ENCODE data around the gene GEMIN5. TPM values are rescaled to one million over a fixed set of nuclear protein-coding genes. Genes with fewer than 3 reads are reported as not detected.
A peak's percentile ranks its signal among the peaks of the same experiment; 100 is the strongest.
"Not testable (repeated sequence)": the region's sequence is repeated elsewhere in the genome, so short reads cannot be mapped to it uniquely, and the experiment has no call there.

The GEMIN5 gene
- total RNA-seq, 2 donors from 2014 or later: 14.4 to 15.8 TPM

- no peak overlapping the region for H3K4me3 Mint-ChIP-seq
- H3K27me3 Mint-ChIP-seq (ENCODE audit: low read depth): no peaks in the 10 kb centered on the region
- no peaks in the 10 kb centered on the region for H3K9me3 Mint-ChIP-seq
- ATAC-seq (replicated peaks in 1 of 2) (no peak), DNase-seq (no peak)
- no peak overlapping the region for H3K27ac Mint-ChIP-seq
- peaks cover 2 to 8% of the 10 kb centered on the region in 2 donors for H3K36me3 Mint-ChIP-seq (ENCODE audit: insufficient read depth in 2 of 2)
- no peaks in the 10 kb centered on the region for H3K4me1 Mint-ChIP-seq (ENCODE audit: low read depth)
Measured at GRCh38 chr5:154966874-154967273, 28.9 kb upstream of the GEMIN5 start.

GRCh38 chr5:154966081-154966841 lies 28.2 kb upstream of the GEMIN5 start:
- Mint-ChIP-seq H3K36me3 (ENCODE audit: insufficient read depth in 2 of 2) (peaks cover 2 to 12% of the 10 kb centered on the region in 2 donors), H3K4me3 (no peak overlapping the region), H3K27me3 (ENCODE audit: low read depth) (no peaks in the 10 kb centered on the region), H3K9me3 (no peaks in the 10 kb centered on the region), H3K27ac (no peak overlapping the region), H3K4me1 (ENCODE audit: low read depth) (no peaks in the 10 kb centered on the region)
- no peak for DNase-seq
- no peak for ATAC-seq (replicated peaks in 1 of 2)

DNA sequence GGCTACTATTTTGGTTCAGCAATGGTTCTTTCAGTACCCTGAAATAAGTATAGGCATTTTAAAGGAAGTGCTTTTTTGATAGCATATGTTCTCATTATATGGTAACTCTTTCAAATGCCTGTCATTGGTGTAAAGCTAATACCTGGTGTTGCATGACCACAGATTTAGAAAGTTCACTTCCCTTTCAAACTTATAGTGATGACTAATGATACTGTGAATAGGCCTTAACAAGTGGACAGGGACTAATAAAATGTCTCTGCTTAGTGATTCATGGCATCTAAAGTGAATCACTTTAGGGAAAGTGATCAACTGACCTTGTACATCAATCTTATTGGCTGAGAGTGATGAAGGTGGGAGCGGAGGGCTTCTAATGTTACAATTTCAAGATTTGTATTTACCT lies 24.5 kb upstream of the GEMIN5 start:
- Mint-ChIP-seq H3K27ac (no peak overlapping the region), H3K4me1 (ENCODE audit: low read depth) (no peaks in the 10 kb centered on the region), H3K27me3 (ENCODE audit: low read depth) (no peaks in the 10 kb centered on the region), H3K9me3 (no peaks in the 10 kb centered on the region), H3K4me3 (no peak overlapping the region), H3K36me3 (ENCODE audit: insufficient read depth in 2 of 2) (peaks cover 2 to 13% of the 10 kb centered on the region in 2 donors)
- ATAC-seq (replicated peaks in 1 of 2) (no peak), DNase-seq (no peak)

DNA sequence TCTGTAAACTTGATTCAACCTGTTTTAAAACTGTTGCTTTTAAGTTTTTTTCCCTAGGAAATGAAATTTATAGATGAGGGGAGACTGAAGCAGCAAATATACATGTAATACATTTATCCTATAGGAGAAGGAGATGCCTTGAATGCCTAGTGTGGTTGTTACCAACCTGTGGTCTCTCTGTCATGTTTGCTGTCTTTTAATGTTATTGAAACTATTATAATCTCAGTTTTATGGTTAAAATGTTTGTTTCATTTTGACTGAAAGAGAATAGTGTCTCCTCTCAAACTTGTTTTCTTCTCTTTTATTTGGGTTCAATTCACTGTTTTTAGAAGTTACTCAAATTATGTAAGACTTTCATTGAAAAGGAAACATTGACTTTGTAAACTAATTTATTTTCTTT lies 18.7 kb upstream of the GEMIN5 start:
- H3K36me3 Mint-ChIP-seq (ENCODE audit: insufficient read depth in 2 of 2): peaks cover 0 to 15% of the 10 kb centered on the region in 2 donors
- no peak overlapping the region for H3K27ac Mint-ChIP-seq
- H3K27me3 Mint-ChIP-seq (ENCODE audit: low read depth): no peaks in the 10 kb centered on the region

GRCh38 chr5:154949781-154950180 lies 11.8 kb upstream of the GEMIN5 start:
- Mint-ChIP-seq H3K36me3 (ENCODE audit: insufficient read depth in 2 of 2) (peaks cover 0 to 4% of the 10 kb centered on the region in 2 donors), H3K27me3 (ENCODE audit: low read depth) (no peaks in the 10 kb centered on the region), H3K27ac (no peak overlapping the region), H3K4me1 (ENCODE audit: low read depth) (peaks cover 37% of the 10 kb centered on the region), H3K9me3 (no peaks in the 10 kb centered on the region), H3K4me3 (no peak overlapping the region)
- no peak for DNase-seq
- ATAC-seq (replicated peaks in 1 of 2): no peak

More for the DNA sequence above, 18.7 kb upstream of the GEMIN5 start:
- no peaks in the 10 kb centered on the region for H3K9me3 Mint-ChIP-seq
- DNase-seq (no peak), ATAC-seq (replicated peaks in 1 of 2) (no peak)
- H3K4me1 Mint-ChIP-seq (ENCODE audit: low read depth): peaks cover 12% of the 10 kb centered on the region
- no peak overlapping the region for H3K4me3 Mint-ChIP-seq

DNA sequence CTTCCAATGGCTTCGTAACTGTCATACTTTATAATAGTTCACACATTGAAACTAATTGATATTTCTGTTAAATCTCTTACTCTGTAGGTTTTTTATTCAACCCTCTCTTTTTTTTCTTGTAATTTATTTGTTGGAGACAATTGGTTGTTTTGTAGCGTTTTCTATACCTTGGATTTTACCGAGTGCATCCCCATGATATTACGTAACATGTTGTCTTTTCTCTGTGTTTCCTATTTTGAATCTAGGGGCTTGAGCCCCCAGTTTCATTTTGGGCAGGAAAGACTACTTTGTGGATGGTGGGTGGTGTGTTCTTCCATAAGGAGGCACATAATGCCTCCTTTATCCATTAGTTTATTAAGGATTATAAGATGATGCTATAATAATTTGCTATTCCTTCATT lies 10.3 kb upstream of the GEMIN5 start:
- no peak overlapping the region for H3K4me3 Mint-ChIP-seq
- H3K36me3 Mint-ChIP-seq (ENCODE audit: insufficient read depth in 2 of 2): peaks cover 0 to 3% of the 10 kb centered on the region in 2 donors
- no peaks in the 10 kb centered on the region for H3K9me3 Mint-ChIP-seq
- no peak for ATAC-seq (replicated peaks in 1 of 2)
- H3K27me3 Mint-ChIP-seq (ENCODE audit: low read depth): no peaks in the 10 kb centered on the region
- H3K4me1 Mint-ChIP-seq (ENCODE audit: low read depth): peaks cover 38% of the 10 kb centered on the region
- DNase-seq: no peak
- no peak overlapping the region for H3K27ac Mint-ChIP-seq

GRCh38 chr5:154947778-154948177 lies 9.8 kb upstream of the GEMIN5 start:
- H3K9me3 Mint-ChIP-seq: no peaks in the 10 kb centered on the region
- no peaks in the 10 kb centered on the region for H3K27me3 Mint-ChIP-seq (ENCODE audit: low read depth)
- H3K4me3 Mint-ChIP-seq: no peak overlapping the region
- H3K36me3 Mint-ChIP-seq (ENCODE audit: insufficient read depth in 2 of 2): peaks cover 0 to 3% of the 10 kb centered on the region in 2 donors
- DNase-seq (no peak), ATAC-seq (replicated peaks in 1 of 2) (no peak)
- no peak overlapping the region for H3K27ac Mint-ChIP-seq
- peaks cover 41% of the 10 kb centered on the region for H3K4me1 Mint-ChIP-seq (ENCODE audit: low read depth)

- ATAC-seq (replicated peaks in 1 of 2) (no peak), DNase-seq (no peak)
- peaks cover 44% of the 10 kb centered on the region for H3K4me1 Mint-ChIP-seq (ENCODE audit: low read depth)
- H3K36me3 Mint-ChIP-seq (ENCODE audit: insufficient read depth in 2 of 2): peaks cover 3 to 5% of the 10 kb centered on the region in 2 donors
- H3K9me3 Mint-ChIP-seq: no peaks in the 10 kb centered on the region
- no peak overlapping the region for H3K4me3 Mint-ChIP-seq
- no peak overlapping the region for H3K27ac Mint-ChIP-seq
- H3K27me3 Mint-ChIP-seq (ENCODE audit: low read depth): no peaks in the 10 kb centered on the region
Measured at GRCh38 chr5:154945695-154946301, 7.8 kb upstream of the GEMIN5 start.

- no peak overlapping the region for H3K4me3 Mint-ChIP-seq
- no peaks in the 10 kb centered on the region for H3K9me3 Mint-ChIP-seq
- H3K36me3 Mint-ChIP-seq (ENCODE audit: insufficient read depth in 2 of 2): peaks cover 3 to 5% of the 10 kb centered on the region in 2 donors
- H3K4me1 Mint-ChIP-seq (ENCODE audit: low read depth): peaks cover 46% of the 10 kb centered on the region
- no peak for DNase-seq
- H3K27me3 Mint-ChIP-seq (ENCODE audit: low read depth): no peaks in the 10 kb centered on the region
- no peak overlapping the region for H3K27ac Mint-ChIP-seq
- no peak for ATAC-seq (replicated peaks in 1 of 2)
Measured at GRCh38 chr5:154944716-154945115, 6.7 kb upstream of the GEMIN5 start.

GRCh38 chr5:154943527-154943926 lies 5.5 kb upstream of the GEMIN5 start:
- Mint-ChIP-seq H3K4me3 (no peak overlapping the region), H3K4me1 (ENCODE audit: low read depth) (peaks cover 44% of the 10 kb centered on the region), H3K27me3 (ENCODE audit: low read depth) (no peaks in the 10 kb centered on the region), H3K36me3 (ENCODE audit: insufficient read depth in 2 of 2) (peaks cover 3 to 5% of the 10 kb centered on the region in 2 donors), H3K27ac (no peak overlapping the region), H3K9me3 (no peaks in the 10 kb centered on the region)
- DNase-seq: no peak
- no peak for ATAC-seq (replicated peaks in 1 of 2)

GRCh38 chr5:154940772-154941620 lies 3.0 kb upstream of the GEMIN5 start, which contains the start of gene MRPL22:
Gene MRPL22, plus strand, starts transcription at chr5:154941073. Its CDS starts 38 bp downstream, at chr5:154941111.
- peaks cover 41% of the 10 kb centered on the region for H3K4me1 Mint-ChIP-seq (ENCODE audit: low read depth)
- peak; percentile 94 to 95 for DNase-seq
- no peaks in the 10 kb centered on the region for H3K9me3 Mint-ChIP-seq
- ATAC-seq (replicated peaks in 1 of 2): peak; percentile 60 to 71
- peak within 1 kb of the TSS; percentile 91 to 95 for H3K4me3 Mint-ChIP-seq
- H3K36me3 Mint-ChIP-seq (ENCODE audit: insufficient read depth in 2 of 2): peaks cover 3 to 5% of the 10 kb centered on the region in 2 donors
- no peaks in the 10 kb centered on the region for H3K27me3 Mint-ChIP-seq (ENCODE audit: low read depth)
- H3K27ac Mint-ChIP-seq: peak within 1 kb of the TSS; percentile 96

DNA sequence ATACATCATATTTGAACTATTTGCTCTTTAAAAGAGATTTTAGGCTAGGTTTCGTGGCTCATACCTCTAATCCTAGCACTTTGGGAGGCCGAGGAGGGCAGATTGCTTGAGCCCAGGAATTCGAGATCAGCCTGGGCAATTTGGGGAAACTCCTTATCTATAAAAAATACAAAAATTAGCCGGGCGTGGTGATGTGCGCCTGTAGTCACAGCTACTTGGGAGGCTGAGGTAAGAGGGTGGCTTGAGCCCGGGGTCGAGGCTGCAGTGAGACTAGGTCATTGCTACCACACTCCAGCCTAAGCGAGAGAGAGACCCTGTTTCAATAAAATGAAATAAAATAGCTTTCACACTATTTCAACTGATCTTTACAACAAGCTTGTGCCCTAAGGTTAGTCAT lies 2.4 kb upstream of the GEMIN5 start:
- Mint-ChIP-seq H3K27me3 (ENCODE audit: low read depth) (no peaks in the 10 kb centered on the region), H3K4me3 (peak overlapping the region; percentile 91 to 95), H3K9me3 (no peaks in the 10 kb centered on the region), H3K27ac (peak overlapping the region; percentile 96), H3K36me3 (ENCODE audit: insufficient read depth in 2 of 2) (peaks cover 3 to 6% of the 10 kb centered on the region in 2 donors), H3K4me1 (ENCODE audit: low read depth) (peaks cover 44% of the 10 kb centered on the region)
- DNase-seq (no peak), ATAC-seq (replicated peaks in 1 of 2) (no peak)

DNA sequence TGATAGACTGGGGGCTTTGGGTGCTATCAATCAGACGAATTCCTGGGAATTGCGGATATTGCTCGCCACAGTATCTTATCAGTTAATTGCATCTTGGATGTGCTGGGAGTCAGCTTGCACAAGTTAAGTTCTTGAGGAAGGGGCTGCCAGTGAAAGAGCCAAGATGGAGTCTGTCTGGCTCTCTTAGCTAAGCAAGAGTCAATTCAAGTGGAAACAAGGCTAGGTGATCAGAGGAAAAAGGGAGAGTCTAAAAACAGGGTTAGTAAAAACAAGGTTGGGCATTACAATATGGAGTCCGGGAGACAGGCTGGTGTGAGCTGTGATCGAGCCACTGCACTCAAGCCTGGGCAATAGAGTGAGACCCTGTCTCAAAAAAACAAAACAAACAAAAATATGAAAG lies 1.4 kb upstream of the GEMIN5 start:
- not testable (repeated sequence) for ATAC-seq (replicated peaks in 1 of 2); DNase-seq; H3K27me3 Mint-ChIP-seq (ENCODE audit: low read depth); H3K27ac Mint-ChIP-seq; H3K9me3 Mint-ChIP-seq
- peak overlapping the region; percentile 1 to 95 for H3K4me3 Mint-ChIP-seq
- H3K36me3 Mint-ChIP-seq (ENCODE audit: insufficient read depth in 2 of 2): peaks cover 5 to 16% of the 10 kb centered on the region in 2 donors
- H3K4me1 Mint-ChIP-seq (ENCODE audit: low read depth): peaks cover 53% of the 10 kb centered on the region
